H1 (cell line): Measurements from ENCODE around the gene ENKD1. TPM values are rescaled to one million over a fixed set of nuclear protein-coding genes. Genes with fewer than 3 reads are reported as not detected.

Source experiments
- CTCF ChIA-PET: fragments of 300-600 bp; sonication (Branson Sonifier 250); formaldehyde crosslinking; loops from one replicate; lab custom pipeline; 2021; ENCODE audit not compliant: partially characterized antibody; lab: Charles Lee
- POLR2A ChIA-PET: fragments of 300-600 bp; sonication (Branson Sonifier 250); formaldehyde crosslinking; loops from one replicate; lab custom pipeline; 2021; ENCODE audit warnings: inconsistent platforms; ENCODE audit not compliant: partially characterized antibody; lab: Charles Lee
- DNase-seq, 2 experiments: peaks; one replicate each; pipeline versions ENCODE4 v3.0.0 to v3.0.0-alpha.2; 2010 to 2022; ENCODE audit warnings: low spot score in 2 of 2, low read depth in 1 of 2, mixed read lengths in 1 of 2
- FAIRE-seq: peaks from 2 replicates; lab custom pipeline; 2011; peaks lifted over from hg19 to GRCh38; lab: Jason Lieb, UNC
- H2AFZ ChIP-seq: 2 replicates; pipeline ENCODE4 v1.8.1; 2012; ENCODE audit warnings: low read length, inconsistent platforms
- H2AK5ac ChIP-seq: 2 replicates; pipeline ENCODE4 v1.6.1; 2013; ENCODE audit warnings: low read depth, low read length
- H2BK120ac ChIP-seq: replicated peaks from 2 replicates; pipeline ENCODE3; 2013; ENCODE audit warnings: low read depth, low read length, inconsistent platforms
- H2BK12ac ChIP-seq: 2 replicates; pipeline ENCODE4 v1.6.1; 2013; ENCODE audit warnings: low read depth, low read length
- H2BK15ac ChIP-seq: 2 replicates; pipeline ENCODE4 v1.6.1; 2013; ENCODE audit warnings: low read length
- H2BK20ac ChIP-seq: 2 replicates; pipeline ENCODE4 v1.6.1; 2013; ENCODE audit warnings: low read length
- H2BK5ac ChIP-seq: 2 replicates; pipeline ENCODE4 v1.6.1; 2013; ENCODE audit warnings: low read depth, low read length
- H3K14ac ChIP-seq: 2 replicates; pipeline ENCODE4 v1.6.1; 2013; ENCODE audit warnings: inconsistent platforms; ENCODE audit not compliant: insufficient read length
- H3K18ac ChIP-seq: 2 replicates; pipeline ENCODE4 v1.6.1; 2013; ENCODE audit warnings: low read length; ENCODE audit errors: extremely low read depth
- H3K23ac ChIP-seq: 2 replicates; pipeline ENCODE4 v1.6.1; 2013; ENCODE audit warnings: inconsistent platforms; ENCODE audit not compliant: insufficient read length
- H3K23me2 ChIP-seq: 2 replicates; pipeline ENCODE4 v1.6.1; 2013; ENCODE audit warnings: low read depth, low read length
- H3K27ac ChIP-seq: 2 replicates; pipeline ENCODE4 v1.6.1; 2011; ENCODE audit warnings: low read depth, low read length, inconsistent platforms
- H3K27me3 ChIP-seq, 4 experiments: replicated peaks in 1 of 4; 1 replicate in 1 of 4; 2 replicates in 3 of 4; pipeline versions ENCODE4 v1.6.1 to v1.8.1; 2011 to 2013; ENCODE audit warnings: low read length in 3 of 4, mild to moderate bottlenecking in 3 of 4, inconsistent platforms in 2 of 4, mixed read lengths in 2 of 4, moderate library complexity in 1 of 4; ENCODE audit not compliant: control insufficient read depth in 3 of 4, insufficient read depth in 3 of 4; ENCODE audit errors: extremely low read depth in 1 of 4
- H3K36me3 ChIP-seq, 4 experiments: 2 replicates each; pipeline versions ENCODE4 v1.6.1 to v1.8.1; 2011 to 2013; ENCODE audit warnings: mild to moderate bottlenecking in 4 of 4, low read length in 3 of 4, moderate library complexity in 2 of 4, control low read depth in 1 of 4, inconsistent platforms in 1 of 4; ENCODE audit not compliant: insufficient read depth in 4 of 4, control insufficient read depth in 2 of 4
- H3K4ac ChIP-seq: replicated peaks from 2 replicates; pipeline ENCODE3; 2013; ENCODE audit warnings: low read length, low read depth, mixed read lengths, inconsistent platforms; ENCODE audit not compliant: insufficient read length
- H3K4me1 ChIP-seq, 4 experiments: replicated peaks in 1 of 4; 1 replicate in 1 of 4; 2 replicates in 3 of 4; pipeline versions ENCODE4 v1.6.1 to v1.8.1; 2011 to 2013; ENCODE audit warnings: low read length in 3 of 4, inconsistent platforms in 2 of 4, mixed read lengths in 1 of 4; ENCODE audit not compliant: insufficient read depth in 4 of 4, control insufficient read depth in 3 of 4
- H3K4me2 ChIP-seq, 2 experiments: 2 replicates each; pipeline versions ENCODE4 v1.6.1 to v1.8.1; 2011 to 2013; ENCODE audit warnings: low read depth in 2 of 2, low read length in 2 of 2, control low read depth in 1 of 2, inconsistent platforms in 1 of 2, mild to moderate bottlenecking in 1 of 2; ENCODE audit not compliant: insufficient read depth in 1 of 2
- H3K4me3 ChIP-seq, 4 experiments: fragments of 200-600, 300-600 bp in 1 of 4; sonication (generic), shearing (Covaris generic), sonication (Bioruptor Twin) in 1 of 4; 2 replicates each; pipeline versions ENCODE4 v1.5.1 to v1.8.1; 2011 to 2016; ENCODE audit warnings: low read length in 4 of 4, low read depth in 3 of 4, control low read depth in 2 of 4, inconsistent platforms in 2 of 4, mild to moderate bottlenecking in 2 of 4, mixed read lengths in 1 of 4, moderate library complexity in 1 of 4; ENCODE audit not compliant: insufficient read depth in 2 of 4; ENCODE audit errors: extremely low read depth in 1 of 4
- H3K56ac ChIP-seq: replicated peaks from 2 replicates; pipeline ENCODE3; 2013; ENCODE audit warnings: low read depth, mild to moderate bottlenecking, mixed read lengths, low read length, inconsistent platforms; ENCODE audit not compliant: insufficient read length
- H3K79me1 ChIP-seq: 2 replicates; pipeline ENCODE4 v1.6.1; 2013; ENCODE audit warnings: low read depth, low read length, control low read depth
- H3K79me2 ChIP-seq, 2 experiments: 2 replicates each; pipeline versions ENCODE4 v1.6.1 to v1.8.1; 2012 to 2013; ENCODE audit warnings: low read length in 2 of 2, mild to moderate bottlenecking in 2 of 2, inconsistent platforms in 1 of 2; ENCODE audit not compliant: insufficient read depth in 2 of 2, control insufficient read depth in 1 of 2
- H3K9ac ChIP-seq, 4 experiments: replicated peaks in 1 of 4; 1 replicate in 1 of 4; 2 replicates in 3 of 4; pipeline versions ENCODE4 v1.6.1 to v1.8.1; 2011 to 2013; ENCODE audit warnings: low read depth in 3 of 4, low read length in 3 of 4, control low read depth in 2 of 4, mild to moderate bottlenecking in 2 of 4, moderate library complexity in 2 of 4, inconsistent platforms in 1 of 4; ENCODE audit errors: extremely low read depth in 1 of 4
- H3K9me3 ChIP-seq, 2 experiments: 2 replicates each; pipeline versions ENCODE4 v1.6.1 to v1.8.1; 2012 to 2013; ENCODE audit warnings: mild to moderate bottlenecking in 2 of 2, moderate library complexity in 2 of 2, control low read depth in 1 of 2, inconsistent platforms in 1 of 2, low read depth in 1 of 2, low read length in 1 of 2, mixed read lengths in 1 of 2; ENCODE audit not compliant: insufficient read depth in 2 of 2
- H4K20me1 ChIP-seq, 2 experiments: replicated peaks in 1 of 2; 2 replicates each; pipeline versions ENCODE3 to v1.8.1; 2011 to 2013; ENCODE audit warnings: inconsistent platforms in 2 of 2, low read length in 2 of 2, mild to moderate bottlenecking in 1 of 2; ENCODE audit not compliant: insufficient read depth in 2 of 2, control insufficient read depth in 1 of 2
- H4K5ac ChIP-seq: 2 replicates; pipeline ENCODE4 v1.6.1; 2013; ENCODE audit warnings: low read length, low read depth, mixed read lengths, inconsistent platforms; ENCODE audit not compliant: insufficient read length
- H4K8ac ChIP-seq: 2 replicates; pipeline ENCODE4 v1.8.0; 2013; ENCODE audit warnings: mild to moderate bottlenecking, moderate library complexity, low read length, inconsistent platforms; ENCODE audit not compliant: insufficient read depth; ENCODE audit errors: extremely low read depth
- H4K91ac ChIP-seq: replicated peaks from 2 replicates; pipeline ENCODE3; 2013; ENCODE audit warnings: low read length, mixed read lengths, inconsistent platforms; ENCODE audit not compliant: insufficient read length
- POLR2AphosphoS5 ChIP-seq: IDR thresholded peaks from 2 replicates; pipeline ENCODE4 v1.6.1; 2011; ENCODE audit warnings: low read depth, low read length
- WGBS, 2 experiments: shearing (Covaris generic) in 1 of 2; methylation state at CpG; one replicate each; pipeline versions ENCODE4 v1.1.6 to v1.1.7; 2013 to 2015; ENCODE audit warnings: low lambda C conversion rate in 2 of 2, mixed read lengths in 2 of 2, inconsistent platforms in 1 of 2, low coverage in 1 of 2, missing lambda C conversion rate in 1 of 2; ENCODE audit not compliant: insufficient replicate concordance in 2 of 2, insufficient coverage in 1 of 2, insufficient read length in 1 of 2; ENCODE audit errors: extremely low coverage in 1 of 2, missing lambda C conversion rate in 1 of 2; 5-methylcytosine and 5-hydroxymethylcytosine counted together
- polyA plus RNA-seq, 7 experiments: library from polyadenylated mRNA; depleted of rRNA in 3 of 7; stranded (reverse) in 5 of 7; unstranded in 2 of 7; fragments of >200 nt in 5 of 7; fragments of 200-250 nt in 2 of 7; gene quantifications; 1 replicate in 5 of 7; 2 replicates in 1 of 7; 4 replicates in 1 of 7; pipeline versions ENCODE4 v1.2.1 to v1.2.3, GENCODE V29; 2011 to 2013; ENCODE audit warnings: missing spikeins in 2 of 7, mixed read lengths in 2 of 7
- total RNA-seq: library from RNA; stranded (reverse); fragmentation: NEBNext Ultra II Directional; extraction: Animal tissue kit (Norgen Biotek cat#: 25700); gene quantifications from 2 replicates; pipeline ENCODE4 v1.2.1, GENCODE V29; 2021

The ENKD1 gene
- total and polyA plus RNA-seq, 2 of the 8 experiments (the other 6 are each of a cell fraction or from before 2014, with no cell fraction given), result 12.9 to 16.1 TPM

DNA sequence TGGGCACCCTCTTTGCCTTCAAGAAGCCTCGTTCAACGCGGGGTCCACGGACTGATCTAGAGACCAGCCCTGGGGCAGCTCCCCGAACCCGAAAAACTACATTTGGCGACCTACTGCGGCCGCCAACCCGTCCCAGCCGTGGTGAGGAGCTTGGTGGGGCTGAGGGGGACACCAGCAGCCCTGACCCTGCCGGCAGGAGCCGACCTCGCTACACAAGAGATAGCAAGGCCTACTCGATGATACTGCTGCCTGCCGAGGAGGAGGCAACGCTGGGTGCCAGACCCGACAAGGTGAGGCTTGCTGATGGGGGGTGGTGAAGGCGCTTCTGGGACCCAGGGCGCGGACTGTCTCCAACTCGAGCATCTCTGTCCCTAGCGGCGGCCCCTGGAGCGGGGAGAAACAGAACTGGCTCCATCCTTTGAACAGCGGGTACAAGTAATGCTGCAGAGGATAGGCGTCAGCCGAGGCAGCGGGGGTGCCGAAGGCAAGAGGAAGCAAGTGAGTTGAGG is 12.1 kb downstream of the ENKD1 start:
- Histone ChIP-seq H3K9me3 (no peaks in the 10 kb centered on the region), H2AK5ac (no peak overlapping the region), H3K14ac (no peak overlapping the region), H4K5ac (no peak overlapping the region), H2BK20ac (no peak overlapping the region), H3K23me2 (peaks cover 5% of the 10 kb centered on the region; the same call in 1 of the 2 replicates), H3K79me1 (no peaks in the 10 kb centered on the region; the same call in 1 of the 2 replicates), H4K8ac (peak overlapping the region; percentile 14; the same call in 1 of the 2 replicates), H2BK5ac (no peak overlapping the region), H3K56ac (no peak overlapping the region), H3K4me1 (peaks cover 0 to 14% (median 6%) of the 10 kb centered on the region in 4 experiments; a peak in 5 of 7 replicates), H3K9ac (no peak overlapping the region), H3K79me2 (no peaks in the 10 kb centered on the region), H2BK12ac (no peak overlapping the region), H4K91ac (no peak overlapping the region), H3K4ac (no peak overlapping the region), H3K23ac (no peak overlapping the region), H4K20me1 (peaks cover 5 to 18% of the 10 kb centered on the region in 2 experiments), H3K4me2 (no peak overlapping the region; a peak in 1 of 4 replicates), H3K36me3 (peaks cover 0 to 4% (median 2%) of the 10 kb centered on the region in 4 experiments; a peak in 1 of 8 replicates), H2AFZ (no peak overlapping the region), H3K18ac (no peak overlapping the region), H2BK120ac (no peak overlapping the region), H2BK15ac (no peak overlapping the region), H3K4me3 (no peak overlapping the region), H3K27ac (no peak overlapping the region), H3K27me3 (peaks cover 0 to 13% (median 10%) of the 10 kb centered on the region in 4 experiments; a peak in 4 of 7 replicates)
- TF ChIP-seq POLR2AphosphoS5, result no peak
- POLR2A ChIA-PET, result no interaction called here
- WGBS, 2 experiments, result 90% methylated on average over 30 of the region's 30 CpGs; no CpG with 5 or more reads in 1 of the 2 experiments
- no peak for FAIRE-seq
- CTCF ChIA-PET, result interaction anchor here (1.0 to 18.0 kb wide), 5 partner anchors 8 to 140 kb away, joined by 3 to 202 read pairs (median 4); partner anchors contain the start of genes ACD, C16orf86, ENKD1 and PARD6A
- no peak for DNase-seq
